ENCODE data around the gene CAMKK1. TPM values are rescaled to one million over a fixed set of nuclear protein-coding genes. Genes with fewer than 3 reads are reported as not detected.
A peak's percentile ranks its signal among the peaks of the same experiment; 100 is the strongest.

Gene CAMKK1
- total RNA-seq, 2 donors from 2014 or later, result 3.8 to 6.3 TPM

DNA sequence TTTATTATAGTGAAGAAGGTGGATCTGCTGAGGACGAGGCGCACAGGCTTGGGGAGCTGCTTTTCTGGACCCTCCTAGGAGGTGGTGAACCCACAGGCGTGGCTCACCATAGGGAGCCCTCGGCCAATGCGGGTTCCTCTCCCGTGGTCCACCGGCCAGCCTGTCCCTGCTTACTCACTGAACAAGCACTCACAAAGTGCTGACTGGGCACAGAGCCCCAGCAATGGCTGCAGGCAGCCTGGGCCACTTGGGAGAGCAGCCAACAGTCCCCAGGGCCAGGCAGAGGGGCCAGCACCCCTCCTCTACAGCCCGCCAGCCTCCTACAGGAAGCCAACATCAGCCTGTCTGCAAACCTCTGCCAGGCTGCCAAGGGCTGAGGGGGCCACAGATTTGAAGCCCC is 27.7 kb downstream of the CAMKK1 start:
- TF ChIP-seq, protein P1, sequence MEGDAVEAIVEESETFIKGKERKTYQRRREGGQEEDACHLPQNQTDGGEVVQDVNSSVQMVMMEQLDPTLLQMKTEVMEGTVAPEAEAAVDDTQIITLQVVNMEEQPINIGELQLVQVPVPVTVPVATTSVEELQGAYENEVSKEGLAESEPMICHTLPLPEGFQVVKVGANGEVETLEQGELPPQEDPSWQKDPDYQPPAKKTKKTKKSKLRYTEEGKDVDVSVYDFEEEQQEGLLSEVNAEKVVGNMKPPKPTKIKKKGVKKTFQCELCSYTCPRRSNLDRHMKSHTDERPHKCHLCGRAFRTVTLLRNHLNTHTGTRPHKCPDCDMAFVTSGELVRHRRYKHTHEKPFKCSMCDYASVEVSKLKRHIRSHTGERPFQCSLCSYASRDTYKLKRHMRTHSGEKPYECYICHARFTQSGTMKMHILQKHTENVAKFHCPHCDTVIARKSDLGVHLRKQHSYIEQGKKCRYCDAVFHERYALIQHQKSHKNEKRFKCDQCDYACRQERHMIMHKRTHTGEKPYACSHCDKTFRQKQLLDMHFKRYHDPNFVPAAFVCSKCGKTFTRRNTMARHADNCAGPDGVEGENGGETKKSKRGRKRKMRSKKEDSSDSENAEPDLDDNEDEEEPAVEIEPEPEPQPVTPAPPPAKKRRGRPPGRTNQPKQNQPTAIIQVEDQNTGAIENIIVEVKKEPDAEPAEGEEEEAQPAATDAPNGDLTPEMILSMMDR (conservative IDR thresholded peaks at IDR 0.05), result no peak
- Mint-ChIP-seq H3K27me3 (ENCODE audit: insufficient read depth) (no peaks in the 10 kb centered on the region), H3K4me1 (no peaks in the 10 kb centered on the region), H3K9me3 (no peaks in the 10 kb centered on the region), H3K4me3 (no peak overlapping the region), H3K27ac (no peak overlapping the region), H3K36me3 (ENCODE audit: low read depth) (no peaks in the 10 kb centered on the region)
- no peak for DNase-seq
- no peak overlapping the region for H3K4me3 ChIP-seq (ENCODE audit: low read length)
- H3K9ac ChIP-seq (ENCODE audit: extremely low read depth, low read length, poor library complexity, severe bottlenecking), result no peak overlapping the region
- WGBS, 2 experiments (ENCODE audit: insufficient coverage in 1 of 2, insufficient read length in 1 of 2), result 88 to 91% methylated on average over 7 to 8 of the region's 8 CpGs
- no peaks in the 10 kb centered on the region for H3K36me3 ChIP-seq (ENCODE audit: control insufficient read depth, insufficient read depth, low read length)
- H3K9me3 ChIP-seq (ENCODE audit: control insufficient read depth, low read length), result no peaks in the 10 kb centered on the region
- no peaks in the 10 kb centered on the region for H3K4me1 ChIP-seq (ENCODE audit: control insufficient read depth, insufficient read depth, low read length)
- H3K27me3 ChIP-seq (ENCODE audit: control insufficient read depth, insufficient read depth, low read length, poor library complexity, severe bottlenecking), result no peaks in the 10 kb centered on the region
- H3K27ac ChIP-seq (ENCODE audit: low read depth, low read length), result no peak overlapping the region

DNA sequence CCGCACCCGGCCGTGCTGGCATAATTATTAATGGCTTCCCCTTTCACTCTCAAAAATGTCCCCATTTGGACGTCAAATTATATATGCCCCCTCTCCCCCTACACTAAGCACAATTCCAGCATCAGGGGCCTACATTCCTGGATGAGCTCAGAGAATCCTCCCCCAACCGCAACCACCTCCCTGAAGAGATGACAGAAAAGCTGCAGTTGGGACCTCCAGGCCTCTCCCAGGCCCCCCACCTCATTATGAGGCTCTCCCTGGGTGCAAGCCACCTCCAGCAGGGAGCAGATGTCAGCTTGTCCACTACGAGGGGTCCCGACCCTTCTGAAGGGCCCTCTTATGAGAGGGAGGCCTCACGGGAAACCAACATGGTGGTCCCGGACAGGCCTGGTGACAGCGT is 28.3 kb downstream of the CAMKK1 start:
- no peaks in the 10 kb centered on the region for H3K27me3 Mint-ChIP-seq (ENCODE audit: insufficient read depth)
- TF ChIP-seq, protein P1 (conservative IDR thresholded peaks at IDR 0.05), result no peak
- no peak overlapping the region for H3K27ac Mint-ChIP-seq
- H3K36me3 Mint-ChIP-seq (ENCODE audit: low read depth), result no peaks in the 10 kb centered on the region
- no peaks in the 10 kb centered on the region for H3K4me1 Mint-ChIP-seq
- Histone ChIP-seq H3K27ac (ENCODE audit: low read depth, low read length) (no peak overlapping the region), H3K9ac (ENCODE audit: extremely low read depth, low read length, poor library complexity, severe bottlenecking) (no peak overlapping the region), H3K4me3 (ENCODE audit: low read length) (no peak overlapping the region), H3K36me3 (ENCODE audit: control insufficient read depth, insufficient read depth, low read length) (no peaks in the 10 kb centered on the region), H3K27me3 (ENCODE audit: control insufficient read depth, insufficient read depth, low read length, poor library complexity, severe bottlenecking) (no peaks in the 10 kb centered on the region), H3K4me1 (ENCODE audit: control insufficient read depth, insufficient read depth, low read length) (no peaks in the 10 kb centered on the region), H3K9me3 (ENCODE audit: control insufficient read depth, low read length) (no peaks in the 10 kb centered on the region)
- no peaks in the 10 kb centered on the region for H3K9me3 Mint-ChIP-seq
- H3K4me3 Mint-ChIP-seq, result no peak overlapping the region
- WGBS, 2 experiments (ENCODE audit: insufficient coverage in 1 of 2, insufficient read length in 1 of 2), result 88 to 90% methylated on average over 9 to 10 of the region's 10 CpGs
- DNase-seq, result no peak

DNA sequence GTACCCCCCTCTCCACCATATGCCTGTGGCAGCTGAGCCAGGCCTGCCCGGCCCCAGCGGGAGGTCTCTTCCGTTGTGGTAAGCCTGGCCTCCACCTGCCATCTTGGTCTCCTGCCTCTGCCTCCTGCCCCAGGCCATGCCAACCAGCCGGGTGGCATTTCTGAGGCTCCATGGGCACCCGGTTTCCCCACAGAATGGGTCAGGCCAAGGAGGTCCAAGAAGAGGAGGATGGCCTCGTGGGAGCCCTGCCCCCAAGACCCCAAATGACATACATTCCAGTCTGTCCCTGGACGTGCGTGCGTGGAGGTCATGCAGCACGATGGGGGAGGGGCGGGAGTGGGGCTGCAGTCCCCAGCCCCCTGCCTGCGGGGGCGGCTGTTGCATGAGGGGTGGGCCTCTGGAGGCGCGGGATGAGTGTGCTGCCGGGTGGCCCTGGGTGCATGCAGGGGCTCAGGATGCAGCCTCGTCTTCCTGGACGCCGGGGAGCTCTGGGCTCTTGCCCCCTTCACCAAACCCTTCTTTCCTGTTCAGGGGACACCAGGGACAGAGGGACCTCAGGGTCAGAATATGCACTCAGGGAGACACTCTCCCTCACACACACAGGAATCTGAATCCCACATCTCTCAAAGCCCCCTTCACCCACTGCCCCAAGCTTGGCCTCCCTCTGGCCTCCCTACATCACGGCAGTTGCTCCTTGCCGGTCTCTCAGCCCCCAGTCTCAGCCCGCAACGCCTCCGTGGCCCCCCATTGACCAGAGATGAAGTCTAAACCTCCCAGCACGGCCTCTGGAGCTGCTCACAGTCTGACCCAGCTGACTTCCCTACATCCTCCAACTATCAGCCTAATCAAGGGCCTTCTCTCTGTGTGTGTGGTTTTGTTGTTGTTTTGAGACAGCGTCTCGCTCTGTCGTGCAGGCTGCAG is 30.8 kb downstream of the CAMKK1 start:
- H3K4me3 Mint-ChIP-seq, result no peak overlapping the region
- H3K36me3 Mint-ChIP-seq (ENCODE audit: low read depth), result no peaks in the 10 kb centered on the region
- H3K9me3 ChIP-seq (ENCODE audit: control insufficient read depth, low read length), result no peaks in the 10 kb centered on the region
- H3K9ac ChIP-seq (ENCODE audit: extremely low read depth, low read length, poor library complexity, severe bottlenecking), result no peak overlapping the region
- WGBS, 2 experiments (ENCODE audit: insufficient coverage in 1 of 2, insufficient read length in 1 of 2), result 88 to 93% methylated on average over 18 to 28 of the region's 28 CpGs
- H3K9me3 Mint-ChIP-seq, result no peaks in the 10 kb centered on the region
- H3K27me3 Mint-ChIP-seq (ENCODE audit: insufficient read depth), result no peaks in the 10 kb centered on the region
- TF ChIP-seq, protein P1 (conservative IDR thresholded peaks at IDR 0.05), result no peak
- H3K4me1 Mint-ChIP-seq, result no peaks in the 10 kb centered on the region
- H3K27me3 ChIP-seq (ENCODE audit: control insufficient read depth, insufficient read depth, low read length, poor library complexity, severe bottlenecking), result no peaks in the 10 kb centered on the region
- no peaks in the 10 kb centered on the region for H3K36me3 ChIP-seq (ENCODE audit: control insufficient read depth, insufficient read depth, low read length)
- no peak overlapping the region for H3K4me3 ChIP-seq (ENCODE audit: low read length)
- no peak overlapping the region for H3K27ac Mint-ChIP-seq
- DNase-seq, result peak; percentile 49
- no peaks in the 10 kb centered on the region for H3K4me1 ChIP-seq (ENCODE audit: control insufficient read depth, insufficient read depth, low read length)
- no peak overlapping the region for H3K27ac ChIP-seq (ENCODE audit: low read depth, low read length)
